SK-N-SH (cell line): ENCODE results near the gene SLC31A1. TPM values are rescaled to one million over a fixed set of nuclear protein-coding genes. Genes with fewer than 3 reads are reported as not detected.

Experiments
- CTCF ChIA-PET: fragments of 300-600, 350-600 bp; formaldehyde crosslinking; extraction: SDS; loops from one replicate; lab custom pipeline; 2021; lab: Yijun Ruan, JAX
- POLR2A ChIA-PET: fragments of 350-600 bp; sonication (Branson Sonifier 250); formaldehyde crosslinking; extraction: SDS; loops from one replicate; lab custom pipeline; 2020; ENCODE audit warnings: antibody characterized with exemption, inconsistent platforms; lab: Yijun Ruan, JAX
- DNase-seq: peaks from one replicate; pipeline ENCODE4 v3.0.0; 2012
- H2AFZ ChIP-seq: fragments of 200-600 bp; sonication (generic); 2 replicates; pipeline ENCODE4 v1.8.1; 2016; ENCODE audit warnings: antibody characterized with exemption, mild to moderate bottlenecking, low read depth
- H3F3A ChIP-seq: fragments of 200-600 bp; sonication (generic); replicated peaks from 2 replicates; pipeline ENCODE3; 2016; ENCODE audit warnings: antibody characterized with exemption, mild to moderate bottlenecking; ENCODE audit not compliant: insufficient read depth
- H3K27ac ChIP-seq, 2 experiments: fragments of 200-500 bp in 1 of 2; fragments of 200-600 bp in 1 of 2; sonication (Bioruptor generic) in 1 of 2; sonication (generic), shearing (Covaris generic) in 1 of 2; 2 replicates each; pipeline versions ENCODE4 v1.5.1 to v1.6.1; 2014 to 2016; ENCODE audit warnings: low read depth in 2 of 2, inconsistent platforms in 1 of 2, low read length in 1 of 2, mild to moderate bottlenecking in 1 of 2, mixed read lengths in 1 of 2
- H3K27me3 ChIP-seq: fragments of 200-600 bp; sonication (generic), shearing (Covaris generic); 2 replicates; pipeline ENCODE4 v1.6.1; 2016; ENCODE audit warnings: mixed run types; ENCODE audit not compliant: insufficient read depth
- H3K36me3 ChIP-seq, 2 experiments: fragments of 200-500 bp in 1 of 2; fragments of 200-600 bp in 1 of 2; sonication (Bioruptor generic) in 1 of 2; sonication (generic) in 1 of 2; replicated peaks in 1 of 2; 2 replicates each; pipeline versions ENCODE3 to v1.5.1; 2014 to 2016; ENCODE audit warnings: low read length in 1 of 2, mild to moderate bottlenecking in 1 of 2; ENCODE audit not compliant: insufficient read depth in 2 of 2, control insufficient read depth in 1 of 2
- H3K4me1 ChIP-seq, 2 experiments: fragments of 200-500 bp in 1 of 2; fragments of 200-600 bp in 1 of 2; sonication (Bioruptor generic) in 1 of 2; sonication (generic), shearing (Covaris generic) in 1 of 2; 2 replicates each; pipeline versions ENCODE4 v1.5.1 to v1.6.1; 2014 to 2016; ENCODE audit warnings: low read depth in 1 of 2, low read length in 1 of 2, mixed run types in 1 of 2; ENCODE audit not compliant: insufficient read depth in 2 of 2, control insufficient read depth in 1 of 2
- H3K4me2 ChIP-seq: fragments of 200-600 bp; sonication (generic), shearing (Covaris generic); 2 replicates; pipeline ENCODE4 v1.6.1; 2017; ENCODE audit warnings: mixed run types
- H3K4me3 ChIP-seq, 2 experiments: fragments of 200-500 bp in 1 of 2; fragments of 200-600 bp in 1 of 2; sonication (Bioruptor generic) in 1 of 2; sonication (generic), shearing (Covaris generic) in 1 of 2; 2 replicates each; pipeline versions ENCODE4 v1.5.1 to v1.8.1; 2014 to 2016; ENCODE audit warnings: low read depth in 2 of 2, inconsistent platforms in 1 of 2, low read length in 1 of 2, mild to moderate bottlenecking in 1 of 2, mixed read lengths in 1 of 2, moderate library complexity in 1 of 2
- H3K79me2 ChIP-seq: fragments of 200-600 bp; sonication (generic); 2 replicates; pipeline ENCODE4 v1.8.1; 2017; ENCODE audit warnings: mild to moderate bottlenecking; ENCODE audit not compliant: insufficient read depth
- H3K9ac ChIP-seq: fragments of 200-600 bp; sonication (generic); 2 replicates; pipeline ENCODE4 v1.6.1; 2017; ENCODE audit warnings: mixed run types
- H3K9me2 ChIP-seq: fragments of 200-600 bp; sonication (generic); 2 replicates; pipeline ENCODE4 v1.6.1; 2017; ENCODE audit warnings: mixed run types
- H3K9me3 ChIP-seq: fragments of 200-600 bp; sonication (generic); 2 replicates; pipeline ENCODE4 v1.6.1; 2017; ENCODE audit warnings: mixed run types, mild to moderate bottlenecking, moderate library complexity
- H4K20me1 ChIP-seq: fragments of 200-600 bp; sonication (generic); 2 replicates; pipeline ENCODE4 v1.6.1; 2017; ENCODE audit warnings: mild to moderate bottlenecking, mixed run types; ENCODE audit not compliant: insufficient read depth
- CHD2 ChIP-seq: fragments of 150-350 bp; IDR thresholded peaks from 2 replicates; pipeline ENCODE4 v1.6.1; 2018; ENCODE audit warnings: low read length; ENCODE audit not compliant: partially characterized antibody
- ELF1 ChIP-seq: IDR thresholded peaks from 2 replicates; pipeline ENCODE4 v1.4.0; 2012
- EZH2phosphoT487 ChIP-seq: fragments of 200-600 bp; sonication (generic); IDR thresholded peaks from 2 replicates; pipeline ENCODE4 v1.6.1; 2017; ENCODE audit warnings: low read depth, mixed run types, mild to moderate bottlenecking, antibody characterized with exemption, moderate library complexity, borderline replicate concordance
- FOSL2 ChIP-seq: IDR thresholded peaks from 2 replicates; pipeline ENCODE4 v1.4.0; 2012; ENCODE audit warnings: low read depth, mild to moderate bottlenecking, moderate library complexity, borderline replicate concordance
- FOXM1 ChIP-seq: IDR thresholded peaks from 2 replicates; pipeline ENCODE4 v1.4.0; 2012; ENCODE audit warnings: low read depth, mild to moderate bottlenecking
- MXI1 ChIP-seq: IDR thresholded peaks from 2 replicates; pipeline ENCODE4 v1.6.1; 2012; ENCODE audit warnings: mild to moderate bottlenecking, low read depth, low read length, improper control_type of control experiment
- NFIC ChIP-seq: IDR thresholded peaks from 2 replicates; pipeline ENCODE4 v1.4.0; 2012; ENCODE audit warnings: borderline replicate concordance
- RXRA ChIP-seq: IDR thresholded peaks from 2 replicates; pipeline ENCODE4 v1.4.0; 2012; ENCODE audit warnings: low read depth, mild to moderate bottlenecking, borderline replicate concordance
- TCF12 ChIP-seq: IDR thresholded peaks from 2 replicates; pipeline ENCODE4 v1.4.0; 2012
- YY1 ChIP-seq: IDR thresholded peaks from 2 replicates; pipeline ENCODE4 v1.4.0; 2012; ENCODE audit warnings: low read depth, mild to moderate bottlenecking
- WGBS: methylation state at CpG from one replicate; pipeline ENCODE4 v1.1.6; 2017; ENCODE audit warnings: low lambda C conversion rate; 5-methylcytosine and 5-hydroxymethylcytosine counted together
- polyA plus RNA-seq, 3 experiments: library from polyadenylated mRNA; depleted of rRNA; stranded (reverse); fragments of >200 nt; gene quantifications; 2 replicates each; pipeline ENCODE4 v1.2.3, GENCODE V29; 2012
- TF ChIP-seq, protein P1 (sequence below): IDR thresholded peaks from 2 replicates; pipeline ENCODE4; 2012
- TF ChIP-seq, protein P2 (sequence below): fragments of 150-350 bp; IDR thresholded peaks from 2 replicates; pipeline ENCODE4 v1.6.1; 2017; ENCODE audit warnings: antibody characterized with exemption, low read length, low read depth, borderline replicate concordance
- TF ChIP-seq, protein P3 (sequence below): fragments of 200-600 bp; sonication (generic); IDR thresholded peaks from 2 replicates; pipeline ENCODE4 v1.6.1; 2017; ENCODE audit warnings: antibody characterized with exemption, mild to moderate bottlenecking, moderate library complexity

Gene SLC31A1
- polyA plus RNA-seq, 1 of the 3 experiments (the other 2 are of a cell fraction): 7.7 TPM

DNA sequence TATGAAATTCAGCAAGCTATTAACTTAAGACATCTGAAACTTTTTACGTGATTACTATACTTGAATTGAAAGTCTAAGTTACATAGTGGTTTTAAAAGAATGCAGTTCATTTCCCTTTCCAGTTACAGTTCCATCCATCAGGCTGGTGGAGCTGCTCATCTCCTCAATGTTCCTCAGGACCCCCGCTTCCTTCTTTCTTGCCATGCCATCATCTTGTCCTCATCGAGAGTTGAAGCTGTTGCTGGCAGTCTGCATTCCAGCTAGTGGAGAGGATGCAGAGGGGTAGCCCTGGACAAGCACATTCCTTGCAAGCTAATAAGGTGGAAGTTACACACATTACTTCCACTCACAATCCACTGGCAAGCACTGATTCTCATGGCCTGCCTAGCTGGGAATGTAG is 90.6 kb downstream of the SLC31A1 start:
- peaks cover 3% of the 10 kb centered on the region for H3F3A ChIP-seq
- TF ChIP-seq ELF1 (no peak), CHD2 (no peak), FOXM1 (no peak), RXRA (no peak), NFIC (no peak), YY1 (no peak)
- TF ChIP-seq, protein P1, sequence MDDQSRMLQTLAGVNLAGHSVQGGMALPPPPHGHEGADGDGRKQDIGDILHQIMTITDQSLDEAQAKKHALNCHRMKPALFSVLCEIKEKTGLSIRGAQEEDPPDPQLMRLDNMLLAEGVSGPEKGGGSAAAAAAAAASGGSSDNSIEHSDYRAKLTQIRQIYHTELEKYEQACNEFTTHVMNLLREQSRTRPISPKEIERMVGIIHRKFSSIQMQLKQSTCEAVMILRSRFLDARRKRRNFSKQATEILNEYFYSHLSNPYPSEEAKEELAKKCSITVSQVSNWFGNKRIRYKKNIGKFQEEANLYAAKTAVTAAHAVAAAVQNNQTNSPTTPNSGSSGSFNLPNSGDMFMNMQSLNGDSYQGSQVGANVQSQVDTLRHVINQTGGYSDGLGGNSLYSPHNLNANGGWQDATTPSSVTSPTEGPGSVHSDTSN: 0 out of 2 replicates have a peak, but pooled peaks have one; percentile 4
- POLR2A ChIA-PET: interaction anchor here (1.8 kb wide), 1 partner anchor 36 kb away, joined by 3 read pairs; the partner anchor contains the start of genes CDC26 and PRPF4

DNA sequence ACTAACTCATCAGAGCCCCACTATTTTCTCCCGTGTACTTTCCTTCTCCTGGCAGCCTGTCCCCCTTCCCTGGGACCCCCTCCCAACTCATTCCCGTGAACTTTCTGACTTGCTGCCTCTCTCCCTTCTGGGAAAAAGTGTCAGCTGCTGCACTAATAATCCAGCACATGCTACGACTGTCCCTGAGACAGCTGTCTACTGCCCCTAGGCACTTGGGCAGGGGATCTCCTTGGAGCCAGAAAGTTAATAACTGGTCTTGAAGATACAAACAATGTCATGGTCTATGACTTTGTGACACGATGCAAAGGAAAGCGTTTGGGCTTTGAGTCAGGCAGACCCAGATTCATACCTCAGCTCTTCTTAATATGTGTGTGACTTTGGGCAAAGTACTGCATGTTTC is 91.9 kb downstream of the SLC31A1 start:
- POLR2A ChIA-PET: no interaction called here
- no peaks in the 10 kb centered on the region for H3K9me3 ChIP-seq
- no peaks in the 10 kb centered on the region for H3K36me3 ChIP-seq
- CTCF ChIA-PET: interaction anchor here (1.0 to 1.7 kb wide), 2 partner anchors 88 to 342 kb away, joined by 4 to 5 read pairs; partner anchors contain the start of gene ALAD
- no peak overlapping the region for H3K27ac ChIP-seq
- H3K4me2 ChIP-seq: no peak overlapping the region
- peaks cover 3% of the 10 kb centered on the region for H3F3A ChIP-seq
- no peak for DNase-seq
- H3K4me1 ChIP-seq: peaks cover 0 to 3% of the 10 kb centered on the region in 2 experiments; a peak in 1 of 4 replicates
- WGBS: 75% methylated on average over 5 of the region's 5 CpGs
- no peak overlapping the region for H3K9ac ChIP-seq
- no peak for TF ChIP-seq TCF12
- no peak for TF ChIP-seq YY1
- TF ChIP-seq EZH2phosphoT487: no peak
- TF ChIP-seq, protein P2, sequence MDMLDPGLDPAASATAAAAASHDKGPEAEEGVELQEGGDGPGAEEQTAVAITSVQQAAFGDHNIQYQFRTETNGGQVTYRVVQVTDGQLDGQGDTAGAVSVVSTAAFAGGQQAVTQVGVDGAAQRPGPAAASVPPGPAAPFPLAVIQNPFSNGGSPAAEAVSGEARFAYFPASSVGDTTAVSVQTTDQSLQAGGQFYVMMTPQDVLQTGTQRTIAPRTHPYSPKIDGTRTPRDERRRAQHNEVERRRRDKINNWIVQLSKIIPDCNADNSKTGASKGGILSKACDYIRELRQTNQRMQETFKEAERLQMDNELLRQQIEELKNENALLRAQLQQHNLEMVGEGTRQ: no peak
- TF ChIP-seq FOSL2: no peak
- TF ChIP-seq MXI1: no peak
- TF ChIP-seq RXRA: no peak
- TF ChIP-seq, protein P3, sequence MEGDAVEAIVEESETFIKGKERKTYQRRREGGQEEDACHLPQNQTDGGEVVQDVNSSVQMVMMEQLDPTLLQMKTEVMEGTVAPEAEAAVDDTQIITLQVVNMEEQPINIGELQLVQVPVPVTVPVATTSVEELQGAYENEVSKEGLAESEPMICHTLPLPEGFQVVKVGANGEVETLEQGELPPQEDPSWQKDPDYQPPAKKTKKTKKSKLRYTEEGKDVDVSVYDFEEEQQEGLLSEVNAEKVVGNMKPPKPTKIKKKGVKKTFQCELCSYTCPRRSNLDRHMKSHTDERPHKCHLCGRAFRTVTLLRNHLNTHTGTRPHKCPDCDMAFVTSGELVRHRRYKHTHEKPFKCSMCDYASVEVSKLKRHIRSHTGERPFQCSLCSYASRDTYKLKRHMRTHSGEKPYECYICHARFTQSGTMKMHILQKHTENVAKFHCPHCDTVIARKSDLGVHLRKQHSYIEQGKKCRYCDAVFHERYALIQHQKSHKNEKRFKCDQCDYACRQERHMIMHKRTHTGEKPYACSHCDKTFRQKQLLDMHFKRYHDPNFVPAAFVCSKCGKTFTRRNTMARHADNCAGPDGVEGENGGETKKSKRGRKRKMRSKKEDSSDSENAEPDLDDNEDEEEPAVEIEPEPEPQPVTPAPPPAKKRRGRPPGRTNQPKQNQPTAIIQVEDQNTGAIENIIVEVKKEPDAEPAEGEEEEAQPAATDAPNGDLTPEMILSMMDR: no peak
- no peaks in the 10 kb centered on the region for H3K79me2 ChIP-seq
- no peaks in the 10 kb centered on the region for H4K20me1 ChIP-seq
- H2AFZ ChIP-seq: no peak overlapping the region
- no peaks in the 10 kb centered on the region for H3K27me3 ChIP-seq
- no peak overlapping the region for H3K4me3 ChIP-seq
- no peaks in the 10 kb centered on the region for H3K9me2 ChIP-seq

More for the DNA sequence above, 90.6 kb downstream of the SLC31A1 start:
- 73% methylated on average over 3 of the region's 3 CpGs for whole genome bisulfite sequencing
- no peak overlapping the region for H3K4me2 ChIP-seq
- H3K9me2 ChIP-seq: no peaks in the 10 kb centered on the region
- H2AFZ ChIP-seq: no peak overlapping the region
- CTCF ChIA-PET: interaction anchor here (0.6 to 2.4 kb wide), 8 partner anchors 25 to 279 kb away, joined by 3 to 15 read pairs (median 3); partner anchors contain the start of genes ALAD and CDC26
- no peaks in the 10 kb centered on the region for H3K9me3 ChIP-seq
- peaks cover 0 to 3% of the 10 kb centered on the region in 2 experiments; a peak in 1 of 4 replicates for H3K4me1 ChIP-seq
- no peaks in the 10 kb centered on the region for H4K20me1 ChIP-seq
- no peaks in the 10 kb centered on the region for H3K27me3 ChIP-seq
- H3K4me3 ChIP-seq: no peak overlapping the region
- no peaks in the 10 kb centered on the region for H3K36me3 ChIP-seq
- no peaks in the 10 kb centered on the region for H3K79me2 ChIP-seq
- no peak overlapping the region for H3K9ac ChIP-seq
- no peak for DNase-seq
- H3K27ac ChIP-seq: no peak overlapping the region

Other genes with a start within 250 kb of the SLC31A1 start
- gene ZNF883, start 209.4 kb upstream of the SLC31A1 start, polyA plus RNA-seq (2012; rRNA removed): 2.0 and 2.3 TPM in 2 replicates
- gene ZFP37, start 164.8 kb upstream of the SLC31A1 start, polyA plus RNA-seq (2012; rRNA removed): 0.58 and 0.67 TPM in 2 replicates
- gene SLC31A2, start 70.5 kb upstream of the SLC31A1 start, polyA plus RNA-seq (2012; rRNA removed): 6.4 and 8.5 TPM in 2 replicates
- 13.9 and 17.6 TPM in 2 replicates for gene FKBP15, start 267 bp upstream of the SLC31A1 start, polyA plus RNA-seq (2012; rRNA removed)
- 29.6 and 31.0 TPM in 2 replicates for gene CDC26, start 54.0 kb downstream of the SLC31A1 start, polyA plus RNA-seq (2012; rRNA removed)
- gene PRPF4, start 54.1 kb downstream of the SLC31A1 start, polyA plus RNA-seq (2012; rRNA removed): 22.5 and 23.2 TPM in 2 replicates
- not detected in 2 replicates for gene RNF183, start 81.8 kb downstream of the SLC31A1 start, polyA plus RNA-seq (2012; rRNA removed)
- 0.74 and 1.3 TPM in 2 replicates for gene WDR31, start 118.7 kb downstream of the SLC31A1 start, polyA plus RNA-seq (2012; rRNA removed)
- 0.03 TPM in 1 of 2 replicates, not detected in the other for gene BSPRY, start 128.0 kb downstream of the SLC31A1 start, polyA plus RNA-seq (2012; rRNA removed)
- 17.1 and 20.4 TPM in 2 replicates for gene HDHD3, start 155.4 kb downstream of the SLC31A1 start, polyA plus RNA-seq (2012; rRNA removed)
- gene ALAD, start 179.7 kb downstream of the SLC31A1 start, polyA plus RNA-seq (2012; rRNA removed): 10.7 and 11.8 TPM in 2 replicates
- 40.1 and 48.3 TPM in 2 replicates for gene POLE3, start 189.1 kb downstream of the SLC31A1 start, polyA plus RNA-seq (2012; rRNA removed)
- gene C9orf43, start 189.2 kb downstream of the SLC31A1 start, polyA plus RNA-seq (2012; rRNA removed): 0.47 and 0.58 TPM in 2 replicates
- 50.6 and 60.7 TPM in 2 replicates for gene RGS3, start 242.2 kb downstream of the SLC31A1 start, polyA plus RNA-seq (2012; rRNA removed)